AML-193 (cell line): ENCODE results near the gene RAI14.
"Not testable (repeated sequence)": the region's sequence is repeated elsewhere in the genome, so short reads cannot be mapped to it uniquely, and the experiment has no call there.

Experiments
- DNase-seq, 2 experiments: peaks; one replicate each; lab custom pipeline; 2025; lab: John Stamatoyannopoulos, UW

Gene RAI14

DNA sequence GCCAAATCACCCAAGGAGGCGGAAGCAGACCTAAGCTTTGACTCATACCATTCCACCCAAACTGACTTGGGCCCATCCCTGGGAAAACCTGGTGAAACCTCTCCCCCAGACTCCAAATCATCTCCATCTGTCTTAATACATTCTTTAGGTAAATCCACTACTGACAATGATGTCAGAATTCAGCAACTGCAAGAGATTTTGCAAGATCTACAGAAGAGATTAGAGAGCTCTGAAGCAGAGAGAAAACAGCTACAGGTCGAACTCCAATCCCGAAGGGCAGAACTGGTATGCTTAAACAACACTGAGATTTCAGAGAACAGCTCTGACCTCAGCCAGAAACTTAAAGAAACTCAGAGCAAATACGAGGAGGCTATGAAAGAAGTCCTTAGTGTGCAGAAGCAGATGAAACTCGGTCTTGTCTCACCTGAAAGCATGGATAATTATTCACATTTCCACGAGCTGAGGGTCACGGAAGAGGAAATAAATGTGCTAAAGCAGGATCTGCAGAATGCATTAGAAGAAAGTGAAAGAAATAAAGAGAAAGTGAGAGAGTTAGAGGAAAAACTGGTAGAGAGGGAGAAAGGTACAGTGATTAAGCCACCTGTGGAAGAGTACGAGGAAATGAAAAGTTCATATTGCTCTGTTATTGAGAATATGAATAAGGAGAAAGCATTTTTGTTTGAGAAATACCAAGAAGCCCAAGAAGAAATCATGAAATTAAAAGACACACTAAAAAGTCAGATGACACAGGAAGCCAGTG, 167.0 kb downstream of the RAI14 start:
- DNase-seq: no peak

DNA sequence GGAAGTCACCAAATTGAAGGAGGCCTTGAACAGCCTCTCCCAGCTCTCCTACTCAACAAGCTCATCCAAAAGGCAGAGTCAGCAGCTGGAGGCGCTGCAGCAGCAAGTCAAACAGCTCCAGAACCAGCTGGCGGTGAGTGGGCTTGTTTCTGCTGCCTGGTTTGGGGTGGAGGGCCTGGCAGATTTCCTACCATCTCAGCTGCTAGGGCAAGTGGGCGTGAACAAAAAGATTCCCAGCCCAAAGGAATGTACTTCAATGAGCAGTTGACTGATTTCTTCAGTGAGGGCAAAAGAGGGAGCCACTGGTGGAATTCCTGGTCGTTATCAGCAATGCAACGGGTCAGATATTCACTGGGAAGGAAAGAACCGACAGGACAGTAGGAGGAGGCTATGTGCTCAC, 170.2 kb downstream of the RAI14 start:
- DNase-seq: no peak

DNA sequence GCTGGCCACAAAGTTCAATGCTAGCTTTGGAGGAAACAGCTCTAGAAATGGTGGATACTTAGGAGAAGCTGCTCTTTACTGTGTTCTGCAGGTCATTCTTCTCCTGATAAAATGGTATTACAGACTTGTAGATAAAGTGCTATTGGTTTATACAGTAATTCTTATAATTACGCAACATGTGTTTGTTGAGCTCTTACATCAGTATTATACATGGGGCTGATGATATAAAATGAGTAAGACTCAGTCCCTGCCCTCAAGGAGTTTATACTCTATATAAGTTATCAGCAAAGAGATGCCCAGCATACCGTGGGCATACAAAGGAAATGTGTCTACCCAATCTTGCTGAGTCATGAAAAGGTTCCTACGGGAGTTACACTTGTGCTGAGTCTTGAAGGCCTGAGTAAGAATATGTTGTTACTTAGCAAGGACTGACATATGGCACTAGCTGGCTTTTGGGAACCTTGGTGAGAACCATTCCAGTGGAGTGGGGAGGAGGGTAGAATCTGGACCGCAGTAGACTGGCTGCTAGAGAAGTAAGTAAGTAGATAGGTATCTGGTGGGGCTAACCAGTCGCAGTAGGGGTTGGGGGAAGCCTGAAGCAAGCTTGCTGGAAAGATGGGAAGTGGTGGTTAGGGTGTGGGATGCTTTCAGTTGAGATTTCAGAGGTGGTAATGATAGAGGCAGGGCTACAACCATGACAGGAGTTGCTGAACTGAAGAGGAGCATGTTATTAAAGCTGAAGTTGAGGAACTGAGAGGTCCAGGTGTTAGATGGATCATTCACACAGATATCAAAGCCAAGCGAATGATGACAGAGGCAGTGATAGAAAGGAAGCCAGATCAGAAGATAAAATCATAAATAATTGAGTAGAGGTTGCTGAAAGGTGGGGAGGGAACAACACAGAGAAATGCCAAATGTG, 171.7 kb downstream of the RAI14 start:
- no peak for DNase-seq

DNA sequence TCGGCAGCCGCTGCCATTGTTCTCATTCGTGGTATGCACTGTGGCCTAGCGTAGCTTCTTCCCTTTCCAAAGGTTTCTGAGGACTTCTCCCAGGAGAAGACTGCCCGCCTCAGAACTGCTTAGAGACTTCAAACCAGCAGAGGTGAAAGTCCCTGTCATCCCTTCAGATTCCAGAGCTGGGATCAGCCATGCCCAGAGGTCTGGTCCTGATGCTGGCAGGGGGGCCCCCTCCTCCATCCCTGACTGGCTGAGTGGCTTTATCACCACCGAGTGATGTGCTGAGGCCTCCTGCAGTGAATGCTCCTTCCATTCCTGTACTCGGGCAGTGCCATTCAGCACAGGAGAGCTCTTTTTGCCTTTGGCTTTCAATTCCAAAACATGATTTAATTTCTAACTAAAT, 174.7 kb downstream of the RAI14 start:
- DNase-seq: not testable (repeated sequence)

DNA sequence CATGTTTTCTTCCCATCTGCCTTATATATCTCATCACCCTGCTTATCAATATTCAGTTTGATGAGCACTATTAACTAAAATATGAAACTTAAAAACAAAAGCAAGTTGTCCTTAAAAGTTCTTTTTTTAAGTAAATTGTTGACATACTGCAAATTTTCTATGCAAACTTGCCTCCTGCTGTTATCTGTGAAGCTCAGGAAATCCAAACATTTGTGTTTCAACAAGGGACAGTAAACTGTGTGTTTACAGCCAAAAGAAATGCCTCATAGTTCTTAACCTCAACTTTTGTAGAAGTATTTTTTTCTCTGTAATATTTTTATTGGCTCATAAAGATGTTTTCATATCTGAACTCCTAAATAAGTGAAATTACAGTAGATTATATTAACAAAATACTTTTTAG, 175.2 kb downstream of the RAI14 start:
- no peak for DNase-seq

DNA sequence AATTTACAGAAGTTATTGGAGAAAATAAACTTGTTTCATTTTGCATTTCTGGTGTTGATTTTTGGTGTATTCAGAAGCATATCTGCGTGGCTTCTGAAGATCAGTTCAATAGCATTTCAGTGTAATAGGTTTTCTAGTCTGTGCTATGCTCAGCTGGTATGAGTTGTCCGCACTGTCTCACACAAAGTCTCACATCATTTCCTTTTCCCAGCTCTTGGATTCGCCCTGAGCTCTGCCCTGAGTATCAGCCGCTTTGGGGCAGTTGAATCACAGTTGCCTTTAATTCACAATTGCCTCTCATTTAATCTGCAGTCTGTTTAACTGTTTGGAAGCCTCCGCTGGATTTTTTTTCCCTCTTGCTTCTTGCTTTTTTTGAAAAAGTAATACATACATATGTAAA, 176.4 kb downstream of the RAI14 start:
- DNase-seq: no peak

DNA sequence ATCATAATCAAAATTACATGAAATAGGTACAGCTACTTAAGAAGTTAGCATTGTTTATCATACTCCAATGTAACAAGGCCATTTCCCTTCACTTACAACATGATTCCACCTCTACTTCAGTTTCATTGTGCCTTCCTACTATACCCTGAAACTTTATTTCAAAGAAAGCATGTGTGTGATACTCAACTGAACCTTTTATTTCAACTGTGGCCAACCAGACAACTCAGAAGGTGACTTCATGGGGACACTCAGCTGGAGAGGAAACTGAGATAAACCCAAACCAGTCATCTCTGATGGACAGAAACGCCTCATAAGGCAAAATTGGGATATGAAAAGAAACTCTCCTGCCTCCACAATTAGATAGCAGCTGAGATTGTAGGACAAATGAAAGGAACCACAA, 177.0 kb downstream of the RAI14 start:
- DNase-seq: no peak

DNA sequence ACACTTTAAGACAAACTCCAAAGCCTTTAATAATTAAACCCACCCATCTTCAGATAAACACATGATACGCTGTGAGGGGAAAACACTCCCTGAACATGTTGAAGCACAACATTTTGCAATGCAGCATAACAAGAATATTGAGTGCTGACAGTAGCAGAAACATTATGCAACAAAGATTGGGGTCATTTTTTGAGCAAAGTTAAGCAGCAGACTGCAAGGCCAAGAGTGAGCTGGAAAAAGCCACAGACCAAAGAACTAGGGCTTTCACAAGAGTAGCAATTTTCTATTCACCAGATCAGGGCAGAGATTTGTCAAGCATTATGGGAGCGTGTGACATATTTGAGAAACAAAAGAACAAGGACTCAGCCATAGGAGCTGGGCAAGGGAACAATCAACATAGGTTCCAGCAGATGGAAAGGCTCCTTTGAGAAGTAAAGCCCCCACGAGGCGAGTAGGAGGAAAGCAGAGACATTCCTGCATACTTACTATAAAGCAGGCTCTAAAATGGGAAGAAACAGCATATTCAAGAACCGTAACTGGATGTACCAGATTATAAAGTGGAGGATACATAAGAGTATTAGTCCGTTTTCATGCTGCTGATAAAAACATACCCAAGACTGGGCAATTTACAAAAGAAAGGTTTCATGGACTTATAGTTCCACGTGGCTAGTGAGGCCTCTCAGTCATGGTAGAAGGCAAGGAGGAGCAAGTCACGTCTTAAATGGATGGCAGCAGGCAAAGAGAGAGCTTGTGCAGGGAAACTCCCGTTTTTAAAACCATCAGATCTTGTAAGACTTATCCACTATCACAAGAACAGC, 178.1 kb downstream of the RAI14 start:
- DNase-seq: no peak

DNA sequence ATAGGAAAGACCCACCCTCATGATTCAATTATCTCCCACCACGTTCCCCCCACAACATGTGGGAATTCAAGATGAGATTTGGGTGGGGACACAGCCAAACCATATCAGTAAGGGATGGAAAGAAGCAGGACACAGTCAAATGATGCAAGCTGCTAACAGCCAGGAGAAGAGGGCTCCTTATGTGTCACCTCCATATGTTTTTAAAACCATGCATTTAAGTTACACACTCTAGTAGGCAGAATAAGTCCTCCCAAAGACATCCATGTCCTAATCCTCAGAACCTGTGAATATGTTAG, 178.6 kb downstream of the RAI14 start:
- DNase-seq: no peak

DNA sequence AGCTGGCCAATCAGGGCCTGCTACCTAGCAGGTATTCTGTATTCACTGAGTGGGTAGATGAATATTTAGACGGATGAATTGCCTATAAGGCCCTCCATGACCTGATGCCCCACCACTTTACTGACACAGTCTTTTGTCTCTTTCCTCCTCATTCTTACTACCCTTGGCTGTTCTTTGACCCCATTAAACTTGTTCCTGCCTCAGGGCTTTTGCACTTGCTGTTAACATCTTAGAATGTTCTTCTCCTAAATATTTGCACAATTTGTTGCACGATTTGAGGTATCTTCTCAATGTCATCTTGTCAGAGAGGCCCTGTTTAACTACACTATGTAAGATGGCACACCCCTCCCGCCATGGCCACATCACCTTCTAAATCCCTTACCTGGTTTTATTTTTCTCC, 179.5 kb downstream of the RAI14 start:
- DNase-seq: no peak

DNA sequence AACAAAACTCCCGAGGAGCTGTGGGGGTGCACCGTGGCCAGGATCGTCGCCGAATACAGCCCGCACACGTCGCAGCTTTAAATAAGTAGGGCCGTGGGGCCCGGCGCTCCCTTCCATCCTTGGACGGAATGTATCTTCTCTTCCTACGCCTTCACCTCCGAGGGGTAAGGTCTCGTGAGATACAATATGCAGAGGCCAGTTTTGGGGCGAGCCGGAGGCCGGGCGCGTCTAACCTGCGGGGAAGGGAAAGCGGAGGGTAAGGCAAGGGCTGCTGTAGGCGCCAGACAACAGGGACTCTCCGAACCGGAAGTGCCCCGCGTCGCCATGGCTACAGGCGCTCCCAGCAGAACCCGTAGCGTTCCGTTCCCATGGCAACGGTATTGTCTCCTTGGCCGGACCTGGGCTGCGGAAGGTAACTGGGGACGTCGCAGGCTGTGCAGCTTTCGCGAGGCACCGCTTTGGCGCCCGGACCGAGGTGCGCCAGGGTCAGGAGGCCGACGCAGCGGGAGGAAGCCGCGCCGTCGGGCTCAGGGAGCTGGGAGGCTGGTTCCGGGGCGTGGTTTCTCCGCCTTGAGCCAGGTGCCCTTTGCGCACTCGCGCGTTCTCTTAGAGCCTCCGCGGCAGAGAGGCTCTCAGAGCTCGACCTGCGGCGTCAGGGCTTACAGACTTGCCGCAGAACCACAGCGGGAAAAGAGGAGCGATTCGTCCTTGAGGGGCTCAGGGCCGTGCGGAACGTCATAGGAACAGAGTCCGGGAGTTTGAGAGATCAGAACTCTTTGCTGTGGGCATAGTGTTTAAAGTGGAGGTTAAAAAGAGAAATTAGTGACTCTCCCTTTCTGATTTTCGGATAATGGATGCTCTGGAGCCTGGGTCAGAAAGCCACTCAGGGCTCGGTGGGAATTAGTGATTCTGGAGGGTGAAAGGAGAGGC, 182.9 kb downstream of the RAI14 start, which contains the start of gene TTC23L:
TSS of gene TTC23L (plus strand) at position 380 of the 930 bp plus-strand sequence. CDS start 1,508 bp downstream, outside the sequence.
- DNase-seq: no peak

DNA sequence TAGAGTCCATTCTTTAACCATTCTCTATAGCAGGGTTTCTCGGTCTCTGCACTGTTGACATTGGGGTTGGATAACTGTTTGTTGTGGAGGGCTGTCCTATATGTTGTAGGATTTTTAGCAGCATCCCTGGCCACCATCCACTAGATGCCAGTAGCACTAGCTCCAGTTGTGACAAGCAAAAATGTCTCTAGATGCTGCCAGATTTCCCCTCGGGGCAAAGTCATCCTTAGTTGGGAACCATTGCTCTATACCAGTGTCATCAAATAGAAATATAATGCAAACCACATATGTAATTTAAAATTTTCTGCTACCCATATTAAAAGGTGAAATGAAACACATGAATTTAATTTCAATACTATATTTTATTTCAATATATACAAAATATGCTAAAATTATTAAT, 185.7 kb downstream of the RAI14 start:
- no peak for DNase-seq

DNA sequence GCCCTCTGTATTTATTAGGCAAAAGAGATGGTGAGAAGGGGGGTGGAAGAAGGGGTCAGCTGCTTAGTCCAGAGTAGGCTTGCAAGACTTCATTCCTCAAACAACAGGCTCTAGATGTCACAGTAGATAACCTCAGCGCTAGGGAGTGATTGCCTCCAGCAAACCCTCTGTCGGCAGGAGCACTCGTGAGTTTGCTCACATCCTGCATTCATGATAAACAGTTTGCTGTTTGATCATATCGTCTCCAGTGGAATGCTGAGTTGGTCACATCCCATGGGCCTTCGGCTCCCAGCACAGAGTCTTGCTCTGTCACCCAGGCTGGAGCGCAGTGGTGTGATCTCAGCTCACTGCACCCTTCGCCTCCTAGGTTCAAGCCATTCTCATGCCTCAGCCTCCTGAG, 186.4 kb downstream of the RAI14 start:
- DNase-seq: no peak

DNA sequence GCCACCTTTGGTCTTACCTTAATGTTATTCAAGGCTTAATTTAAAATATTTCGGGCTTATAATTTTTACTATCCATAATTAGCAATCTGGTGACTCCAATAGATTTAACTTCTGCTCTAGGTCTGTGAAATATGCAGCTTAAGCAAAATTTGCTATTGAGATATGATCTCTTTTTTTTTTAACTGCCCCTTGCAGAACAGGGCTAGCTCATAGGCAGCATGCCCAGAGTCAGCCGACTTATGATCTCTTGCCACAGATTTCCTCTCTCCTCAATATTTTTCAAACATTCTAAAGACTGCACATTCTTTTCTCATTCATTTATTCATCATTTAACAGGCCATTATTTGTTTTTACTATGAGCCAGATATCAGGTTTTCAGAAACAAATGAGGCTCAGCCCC, 187.4 kb downstream of the RAI14 start:
- no peak for DNase-seq

DNA sequence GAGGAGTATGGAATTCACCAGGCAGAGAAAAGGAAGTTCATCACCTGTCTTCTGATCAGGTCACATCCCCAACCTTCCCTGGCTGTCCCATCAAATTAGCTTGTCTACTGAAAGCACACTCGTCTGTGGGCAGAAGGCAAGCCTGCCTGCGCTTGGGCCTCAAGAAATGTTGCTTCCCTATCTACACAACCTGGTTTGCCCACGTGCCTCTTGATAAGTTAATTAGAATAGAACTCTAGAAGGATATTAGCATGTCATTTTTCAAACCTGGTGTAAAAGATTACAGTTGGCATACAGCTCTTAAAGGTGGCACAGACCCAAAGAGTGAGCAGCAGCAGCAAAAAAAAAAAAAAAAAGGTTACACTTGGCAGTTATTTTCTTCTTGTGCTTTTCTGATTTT, 188.0 kb downstream of the RAI14 start:
- DNase-seq: no peak

DNA sequence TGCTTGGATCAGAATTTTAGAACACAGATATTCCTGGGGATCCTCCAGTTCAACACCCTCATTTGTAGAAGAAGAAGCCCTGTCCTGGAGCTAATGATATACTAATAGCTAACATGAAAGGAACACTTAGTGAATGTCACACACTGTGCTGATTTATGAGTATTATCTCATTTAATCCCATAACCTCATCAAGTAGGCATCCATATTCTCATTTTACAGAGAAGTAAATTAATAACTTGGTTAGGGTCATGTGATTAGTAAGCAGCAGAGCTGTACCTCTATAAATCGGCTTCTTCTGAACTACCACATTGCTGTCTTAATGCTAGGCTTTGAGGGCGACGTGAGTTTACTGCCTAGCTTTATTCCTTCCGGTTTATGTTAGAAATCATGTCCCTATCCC, 188.9 kb downstream of the RAI14 start:
- no peak for DNase-seq

DNA sequence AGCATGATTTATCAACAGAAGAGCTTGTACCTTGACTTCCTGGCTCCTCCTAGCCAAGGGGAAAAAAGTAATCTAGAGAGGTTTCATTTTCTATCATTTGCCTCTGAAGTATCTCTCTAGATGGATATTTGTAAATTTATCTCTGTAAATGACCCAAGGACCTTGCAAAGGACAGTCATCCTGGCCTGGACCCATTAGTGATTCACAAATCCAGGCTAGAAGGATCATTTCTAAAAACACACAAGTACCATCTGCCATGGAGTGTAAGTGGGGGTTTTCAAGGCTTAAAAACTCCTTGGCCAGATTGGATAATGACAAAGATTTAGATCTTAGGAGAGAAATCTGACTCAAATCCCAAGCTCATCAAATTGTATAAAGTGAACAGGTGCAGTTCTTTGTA, 190.9 kb downstream of the RAI14 start:
- DNase-seq: no peak

DNA sequence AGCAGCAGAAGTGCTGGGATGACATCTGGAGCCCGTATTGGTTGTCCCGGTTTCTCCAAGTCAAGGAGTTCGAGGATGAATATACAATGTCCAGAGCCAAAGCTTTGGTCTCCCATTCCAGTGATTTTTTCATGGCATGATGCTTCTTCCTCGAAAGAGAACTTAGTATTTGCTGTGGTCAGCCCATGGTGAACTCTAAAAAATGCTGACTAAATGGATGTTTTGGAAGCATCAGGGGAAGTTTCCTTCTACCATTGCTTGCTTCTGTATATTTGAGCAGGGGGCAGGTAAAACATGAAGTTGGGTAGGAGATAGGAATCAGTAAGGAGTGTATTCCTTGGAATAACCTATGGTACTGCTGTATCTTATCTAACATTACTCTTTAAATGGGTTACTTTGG, 191.4 kb downstream of the RAI14 start:
- DNase-seq: no peak

DNA sequence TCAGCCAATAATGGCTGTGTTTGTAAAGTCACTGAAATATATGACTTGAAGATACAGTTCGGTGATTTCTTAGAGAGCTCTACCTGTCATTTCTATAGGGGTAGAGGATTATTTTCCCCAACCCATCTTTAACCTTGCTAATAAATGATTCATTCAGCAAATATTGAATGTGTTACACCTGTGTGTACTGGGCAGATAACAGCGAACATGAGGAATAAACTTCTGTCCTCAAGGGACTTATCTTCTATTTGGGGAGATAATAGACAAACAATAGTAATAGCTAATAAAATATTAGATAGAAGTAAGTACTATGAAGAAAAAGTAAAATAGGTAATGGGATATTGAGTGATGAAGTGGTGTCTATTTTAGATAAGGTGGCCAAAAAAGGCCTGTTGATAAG, 192.1 kb downstream of the RAI14 start:
- no peak for DNase-seq

DNA sequence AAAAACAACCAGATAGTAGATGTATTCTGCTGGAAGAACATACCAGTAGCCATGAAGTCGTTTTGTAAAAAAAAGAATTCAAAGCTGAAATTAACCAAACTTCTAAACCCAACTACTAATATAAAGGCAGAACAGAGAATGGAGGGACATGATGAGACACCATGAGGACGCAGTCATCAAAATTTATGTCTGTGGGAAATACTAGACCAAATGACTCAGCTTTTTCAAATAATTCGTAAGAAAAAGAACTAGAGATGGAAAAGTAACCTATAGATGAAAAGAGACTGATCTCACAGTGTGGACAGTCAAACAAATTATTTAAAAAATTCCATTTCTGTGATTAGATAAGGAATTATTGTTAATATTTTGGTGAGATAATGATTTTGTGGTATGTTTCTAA, 193.1 kb downstream of the RAI14 start:
- DNase-seq: no peak

DNA sequence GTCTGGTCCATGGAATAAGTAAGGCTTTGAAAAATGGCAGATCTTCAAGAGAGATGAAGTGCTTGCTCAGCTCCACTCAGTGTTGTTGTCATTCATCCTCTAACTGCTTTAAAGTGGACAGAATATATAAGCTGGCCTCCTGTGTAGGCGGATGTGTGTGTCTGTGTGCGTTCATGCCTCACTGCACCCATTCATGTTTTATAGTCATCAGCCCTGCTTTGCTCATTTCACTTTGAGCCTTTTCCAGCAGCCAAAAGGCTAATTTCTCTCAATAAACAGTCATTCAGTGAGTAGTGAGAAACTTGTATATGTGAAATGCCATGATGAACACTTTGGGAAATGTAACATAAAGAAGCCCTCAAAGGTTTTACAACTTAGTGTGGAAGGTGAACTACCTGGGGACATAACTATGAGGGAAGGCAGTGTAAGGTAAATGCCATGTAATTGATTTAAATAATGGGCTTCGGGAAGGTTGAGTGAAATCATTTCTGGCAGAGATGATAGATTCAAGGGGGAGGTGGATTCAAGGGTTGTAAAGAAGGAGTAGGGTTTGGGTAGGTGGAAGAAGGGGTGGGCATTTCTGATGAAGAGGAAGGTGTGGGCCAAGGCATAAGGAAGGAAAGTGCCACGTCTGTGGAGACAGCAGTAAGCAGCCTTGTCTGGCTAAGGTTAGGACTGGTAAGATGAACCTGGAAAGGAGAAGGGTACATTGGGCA, 198.5 kb downstream of the RAI14 start:
- DNase-seq: no peak
